Measurements from ENCODE around the gene PARP6.
"Not testable (repeated sequence)": the region's sequence is repeated elsewhere in the genome, so short reads cannot be mapped to it uniquely, and the experiment has no call there.

PARP6 gene

GRCh38 chr15:72278737-72279136 is 6.4 kb upstream of the PARP6 start:
- DNase-seq, result no peak

GRCh38 chr15:72276326-72276700 is 4.0 kb upstream of the PARP6 start:
- no peak for DNase-seq

DNA sequence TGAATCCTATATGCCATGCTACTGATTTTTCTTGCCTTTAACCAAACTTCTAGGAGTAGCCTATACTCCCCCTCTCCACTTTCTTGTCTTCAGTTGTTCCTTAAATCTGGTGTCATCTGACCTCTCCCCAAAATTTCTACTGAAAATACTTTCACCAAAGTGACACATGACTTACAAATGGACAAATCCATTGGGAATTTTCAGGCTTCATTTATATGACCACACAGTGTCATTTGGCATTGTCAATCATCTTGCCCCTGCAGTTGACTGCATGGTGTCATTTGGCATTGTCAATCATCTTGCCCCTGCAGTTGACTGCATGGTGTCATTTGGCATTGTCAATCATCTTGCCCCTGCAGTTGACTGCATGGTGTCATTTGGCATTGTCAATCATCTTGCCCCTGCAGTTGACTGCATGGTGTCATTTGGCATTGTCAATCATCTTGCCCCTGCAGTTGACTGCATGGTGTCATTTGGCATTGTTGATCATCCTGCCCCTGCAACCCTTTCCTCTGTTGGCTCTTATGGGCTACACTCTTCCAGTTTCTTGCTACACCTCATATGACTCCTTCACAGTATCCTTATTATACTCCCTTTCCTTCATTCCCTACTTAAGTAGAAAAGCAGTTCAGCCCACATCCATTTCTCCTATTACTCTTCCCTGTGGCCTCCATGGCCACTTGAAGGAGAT is 3.4 kb upstream of the PARP6 start:
- not testable (repeated sequence) for DNase-seq

DNA sequence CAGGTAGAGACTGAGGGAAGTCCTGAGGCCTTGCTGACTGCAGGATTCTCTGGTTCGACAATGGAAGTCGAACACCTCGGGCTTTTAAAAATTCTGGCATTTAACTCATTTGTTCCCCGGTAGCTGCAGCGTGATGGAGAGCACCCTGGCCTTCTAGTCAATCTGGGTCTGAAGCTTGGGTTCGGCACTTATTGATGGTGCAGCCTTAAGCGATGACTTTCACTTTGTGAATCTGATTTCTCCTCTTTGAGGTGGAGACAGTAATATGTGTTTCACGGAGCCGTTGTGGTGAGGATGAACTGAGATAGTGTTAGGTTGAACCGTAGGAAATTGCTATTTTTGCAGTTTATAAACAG is 621 bp upstream of the PARP6 start:
- DNase-seq, result no peak

DNA sequence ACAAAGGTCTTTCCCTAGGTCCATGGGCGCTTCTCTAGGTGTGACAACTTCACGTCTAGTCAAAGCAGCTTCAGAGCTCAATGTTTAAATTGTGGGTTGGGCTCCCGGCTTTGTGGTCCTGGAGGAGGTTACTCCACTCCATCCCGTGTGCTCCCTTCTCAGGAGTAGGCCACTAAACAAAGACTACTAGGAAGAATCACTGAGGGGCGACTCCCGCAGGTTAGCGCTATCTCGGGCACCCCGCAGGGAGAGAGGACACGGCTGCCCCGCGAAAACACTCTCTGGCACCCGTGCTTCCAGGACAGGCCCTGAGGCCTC is 500 bp downstream of the PARP6 start:
- DNase-seq, result no peak

GRCh38 chr15:72271221-72271620 is 1.1 kb downstream of the PARP6 start:
- no peak for DNase-seq

- DNase-seq, result no peak
These were observed 2.6 kb downstream of the PARP6 start for GRCh38 chr15:72269739-72270138.

GRCh38 chr15:72265031-72265430 is 7.3 kb downstream of the PARP6 start:
- no peak for DNase-seq

GRCh38 chr15:72252663-72253299 is 19.6 kb downstream of the PARP6 start:
- no peak for DNase-seq

DNA sequence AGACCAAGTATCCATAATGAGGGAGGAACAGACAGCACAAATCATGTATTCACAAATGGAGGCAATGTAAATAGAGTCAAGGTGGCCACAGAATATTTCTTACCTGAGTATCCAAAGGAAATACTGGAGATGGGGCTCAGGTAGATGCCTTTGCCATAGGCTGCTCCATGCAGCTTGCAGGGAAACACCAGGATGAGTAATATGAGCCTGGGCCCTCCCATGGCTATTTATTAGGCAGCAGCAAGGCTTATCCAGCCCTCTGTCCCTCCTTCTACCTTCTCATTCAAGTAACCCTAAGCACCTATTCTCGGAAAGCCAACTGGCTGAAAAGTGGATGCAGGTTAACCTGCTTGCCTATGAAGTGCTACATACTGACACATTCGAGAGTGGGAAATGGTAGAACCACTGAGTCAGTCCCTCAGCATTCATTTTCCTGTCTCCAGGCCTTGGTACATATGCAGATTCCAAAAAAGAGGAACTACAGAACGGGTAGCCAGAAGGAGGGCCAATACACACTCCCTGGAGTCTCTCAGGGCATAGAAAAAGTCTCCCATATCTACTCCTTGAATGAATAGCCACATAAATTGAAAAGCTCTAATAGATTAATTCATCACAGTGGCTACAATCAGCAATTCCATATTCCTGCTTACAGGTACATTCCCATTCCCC is 23.1 kb downstream of the PARP6 start:
- DNase-seq, result no peak

- no peak for DNase-seq
These were observed 23.8 kb downstream of the PARP6 start for GRCh38 chr15:72248514-72248913.

DNA sequence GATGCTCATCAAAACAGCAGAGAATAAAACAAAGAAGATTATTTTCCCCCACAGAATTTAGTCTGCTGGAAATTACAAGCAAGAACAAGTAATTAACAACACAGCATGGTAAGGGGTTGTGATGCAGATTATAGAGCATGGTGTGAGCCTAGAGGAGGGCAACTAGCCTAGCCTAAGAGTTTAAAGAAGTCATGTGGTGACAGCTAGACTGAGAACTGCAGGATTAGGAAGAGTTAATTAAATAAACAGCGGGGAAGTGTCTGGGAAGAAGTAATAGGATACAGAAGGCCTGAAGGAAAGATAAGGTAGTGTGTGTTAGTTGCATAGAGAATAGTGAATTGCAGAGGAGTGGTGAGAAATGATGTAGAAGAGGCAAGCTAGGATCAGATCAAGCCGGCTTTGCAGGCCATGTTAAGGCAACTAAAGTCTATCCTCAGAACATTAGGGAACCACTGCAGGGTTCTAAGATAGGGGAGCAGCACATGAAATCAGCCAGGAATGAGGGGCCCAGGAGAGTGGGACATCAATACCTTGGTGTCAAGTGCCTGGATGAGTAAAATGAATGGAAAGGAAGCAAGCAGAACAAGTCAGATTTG is 29.5 kb downstream of the PARP6 start:
- DNase-seq, result no peak

- DNase-seq, result no peak
These were observed 32.7 kb downstream of the PARP6 start for GRCh38 chr15:72239652-72240051.

- DNase-seq, result no peak
These were observed 33.8 kb downstream of the PARP6 start for GRCh38 chr15:72238586-72238985.

- no peak for DNase-seq
These were observed 34.5 kb downstream of the PARP6 start for GRCh38 chr15:72237853-72238224.

DNA sequence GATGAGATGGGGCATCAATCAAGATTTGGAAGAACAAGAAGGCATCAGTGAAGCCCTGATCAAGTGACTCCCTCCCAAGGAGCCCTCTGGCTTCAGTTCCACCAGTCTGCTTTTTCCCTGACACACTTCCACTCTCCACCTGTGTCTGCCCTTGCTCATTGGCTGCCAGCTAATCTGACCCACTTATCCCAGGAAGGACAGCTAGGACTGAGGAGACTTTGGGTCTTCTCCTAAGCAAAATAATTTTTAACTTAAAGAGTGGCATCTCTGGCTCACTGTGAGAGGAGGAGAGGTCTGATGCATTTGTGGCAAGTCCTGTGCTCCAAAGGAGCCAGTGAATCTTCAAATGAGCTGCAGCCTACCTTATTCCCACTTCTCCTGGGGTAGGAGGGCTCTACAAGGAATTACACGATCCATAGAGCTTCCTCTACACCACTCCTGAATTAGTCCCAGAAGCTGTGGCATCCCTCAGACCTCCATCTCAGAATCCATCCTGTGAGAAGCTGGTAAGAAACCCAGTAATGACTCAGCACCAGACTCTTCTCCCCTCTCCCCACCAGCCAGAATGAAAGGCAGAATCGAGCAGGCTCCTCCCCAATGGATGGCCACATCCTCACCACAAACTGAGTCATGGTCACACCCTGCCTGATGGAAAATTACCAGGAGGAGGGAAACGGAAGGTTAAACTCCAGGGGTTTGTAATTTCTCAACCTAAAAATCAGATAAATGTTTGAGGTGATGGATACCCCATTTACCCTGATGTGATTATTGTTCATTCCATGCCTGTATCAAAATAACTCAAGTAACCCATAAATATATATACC is 35.1 kb downstream of the PARP6 start:
- no peak for DNase-seq

DNA sequence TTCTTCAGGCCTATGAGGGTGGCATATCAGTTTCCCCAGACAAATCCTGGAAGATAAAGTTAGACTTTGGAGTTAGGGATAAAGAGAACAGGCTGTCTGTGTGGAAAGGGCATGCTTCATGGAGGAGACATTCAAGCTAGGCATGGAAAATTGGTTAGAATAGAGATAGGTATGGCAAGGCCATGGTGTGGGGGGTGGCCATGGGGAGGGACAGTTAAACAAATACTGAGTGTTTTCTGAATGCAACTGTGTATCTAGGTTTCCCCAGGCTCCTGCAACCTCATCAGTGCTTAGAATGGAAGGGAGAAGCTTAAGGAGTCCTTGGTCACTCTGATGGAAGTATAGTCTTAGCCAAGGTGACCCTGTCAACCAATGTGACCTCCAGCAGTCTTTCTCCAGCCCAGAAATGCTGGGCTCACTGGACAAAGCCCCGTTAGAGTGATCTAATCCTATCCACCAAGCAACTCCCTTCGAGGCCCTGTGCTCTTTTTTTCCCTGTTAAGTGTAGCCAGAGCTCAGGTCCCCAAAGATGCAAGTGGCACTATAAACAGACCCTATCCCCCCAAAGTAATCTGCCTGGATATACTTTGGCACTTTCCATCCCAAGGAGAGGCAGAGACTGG is 35.9 kb downstream of the PARP6 start:
- DNase-seq, result no peak

- DNase-seq, result no peak
These were observed 37.1 kb downstream of the PARP6 start for GRCh38 chr15:72235298-72235697.

GRCh38 chr15:72233769-72234168 is 38.6 kb downstream of the PARP6 start:
- no peak for DNase-seq

GRCh38 chr15:72231833-72232478 is 40.4 kb downstream of the PARP6 start:
- peak in 2 of 4 experiments; percentile 16 to 33 for DNase-seq

DNA sequence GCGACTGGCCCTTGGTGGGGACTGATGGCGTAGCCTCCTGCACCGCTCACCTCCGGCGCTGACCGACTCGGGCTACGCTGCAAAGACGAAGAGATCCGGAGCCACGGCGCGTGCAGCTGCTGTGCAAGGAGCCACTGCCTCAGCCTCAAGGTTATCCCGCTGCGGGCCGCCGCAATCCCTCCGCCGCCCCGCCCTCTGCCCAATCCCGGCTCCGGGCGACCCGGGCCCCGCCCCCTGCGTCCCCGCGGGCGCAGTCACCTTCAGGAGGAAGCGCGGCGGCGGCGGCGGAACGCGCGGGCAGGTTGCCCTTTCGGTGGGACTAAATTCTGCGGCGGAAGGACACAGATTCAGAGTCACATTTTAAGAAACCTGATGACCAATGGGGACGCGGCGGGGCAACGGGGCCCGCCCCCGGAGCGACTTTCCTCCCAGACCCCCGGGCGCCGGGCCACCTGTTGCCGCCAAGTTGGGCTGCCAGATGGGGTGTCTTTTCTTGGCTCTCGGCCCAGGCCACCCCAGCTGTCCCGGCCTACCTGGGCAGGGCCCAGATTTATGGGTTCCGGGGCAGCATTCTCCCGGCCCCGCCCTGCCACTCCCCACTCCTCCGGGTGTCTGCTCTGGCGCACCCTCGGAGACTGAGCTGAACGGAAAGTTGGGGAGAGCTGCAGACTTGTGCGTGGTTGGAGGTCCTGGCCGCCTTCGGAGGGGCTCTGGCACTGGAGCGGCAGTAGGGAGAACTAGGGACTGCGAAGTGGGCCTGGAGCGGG is 41.1 kb downstream of the PARP6 start, which contains the start of gene PKM:
Gene PKM, minus strand, starts transcription at position 125 of the 767 bp plus-strand sequence. CDS start 12,093 bp downstream, outside the sequence.
- DNase-seq, result peak; percentile 75 to 89 (median 85)

All from activated naive CD4-positive, alpha-beta T cell (primary cell).